Panc1 (cell line): ENCODE measurements around the gene CIP2A. TPM values are rescaled to one million over a fixed set of nuclear protein-coding genes. Genes with fewer than 3 reads are reported as not detected.
"Not testable (repeated sequence)": the region's sequence is repeated elsewhere in the genome, so short reads cannot be mapped to it uniquely, and the experiment has no call there.

Experiments used
- ATAC-seq: fragments of 200-7000 bp; cut with Tn5 transposase; 2 replicates; pipeline ENCODE4 v1.9.1; 2020; ENCODE audit warnings: mild to moderate bottlenecking, moderate library complexity
- BruUV-seq: library from RNA; stranded (reverse); fragments of 400-500 nt; replicated peaks from 2 replicates; lab custom pipeline; 2021; lab: Mats Ljungman, UMichigan
- CTCF ChIA-PET: fragments of 300-600 bp; sonication (Branson Sonifier 250); formaldehyde crosslinking; loops from one replicate; lab custom pipeline; 2022; ENCODE audit warnings: antibody characterized with exemption; lab: Charles Lee
- POLR2A ChIA-PET: fragments of 300-600 bp; sonication (Branson Sonifier 250); formaldehyde crosslinking; loops from one replicate; lab custom pipeline; 2022; ENCODE audit warnings: antibody characterized with exemption; lab: Charles Lee
- DNase-seq: peaks from one replicate; pipeline ENCODE4 v3.0.0-alpha.2; 2010; ENCODE audit warnings: low read depth, low spot score
- H3K27ac ChIP-seq: 2 replicates; pipeline ENCODE4 v1.5.1; 2011; ENCODE audit warnings: mild to moderate bottlenecking, low read length, inconsistent platforms
- H3K27me3 ChIP-seq: fragments of 200-500 bp; sonication (Bioruptor generic); 2 replicates; pipeline ENCODE4 v1.6.0; 2014; ENCODE audit warnings: low read length, inconsistent platforms; ENCODE audit not compliant: control insufficient read depth, insufficient read depth
- H3K36me3 ChIP-seq: fragments of 200-500 bp; sonication (Bioruptor generic); 2 replicates; pipeline ENCODE4 v1.5.1; 2014; ENCODE audit warnings: inconsistent platforms, mild to moderate bottlenecking, low read length, moderate library complexity; ENCODE audit not compliant: control insufficient read depth, insufficient read depth
- H3K4me1 ChIP-seq: 2 replicates; pipeline ENCODE4 v1.5.1; 2011; ENCODE audit warnings: inconsistent platforms, mild to moderate bottlenecking, low read length, moderate library complexity; ENCODE audit not compliant: control insufficient read depth, insufficient read depth
- H3K4me3 ChIP-seq, 2 experiments: 2 replicates each; pipeline ENCODE4 v1.5.1; 2011 to 2012; ENCODE audit warnings: low read depth in 2 of 2, low read length in 2 of 2, mild to moderate bottlenecking in 2 of 2, inconsistent platforms in 1 of 2, moderate library complexity in 1 of 2
- H3K9me3 ChIP-seq: fragments of 200-500 bp; sonication (Bioruptor generic); 2 replicates; pipeline ENCODE4 v1.5.1; 2014; ENCODE audit warnings: low read depth, mild to moderate bottlenecking, inconsistent platforms, low read length, moderate library complexity; ENCODE audit not compliant: control insufficient read depth, insufficient read depth
- CTCF ChIP-seq: fragments of 450-650 bp; IDR thresholded peaks from 2 replicates; pipeline ENCODE4 v1.5.1; 2017; ENCODE audit warnings: mild to moderate bottlenecking
- POLR2AphosphoS5 ChIP-seq: IDR thresholded peaks from 2 replicates; pipeline ENCODE4 v1.6.1; 2012; ENCODE audit warnings: mild to moderate bottlenecking, low read depth, low read length, moderate library complexity
- REST ChIP-seq, 2 experiments: IDR thresholded peaks; 2 replicates each; pipeline ENCODE4 v1.6.1; 2011 to 2012; ENCODE audit warnings: low read depth in 2 of 2, control low read depth in 1 of 2, low read length in 1 of 2, mild to moderate bottlenecking in 1 of 2, moderate library complexity in 1 of 2; ENCODE audit not compliant: insufficient read depth in 1 of 2
- SIN3A ChIP-seq: IDR thresholded peaks from 2 replicates; pipeline ENCODE4 v1.6.1; 2012; ENCODE audit warnings: low read depth, mild to moderate bottlenecking, low read length, moderate library complexity, borderline replicate concordance; ENCODE audit not compliant: insufficient read depth
- TCF7L2 ChIP-seq: IDR thresholded peaks from 2 replicates; pipeline ENCODE4 v1.6.1; 2011; ENCODE audit warnings: mild to moderate bottlenecking, low read depth, low read length, inconsistent platforms
- in situ Hi-C: cut with HindIII; loops from 2 replicates; pipeline ENCODE4 v1.10.0; 2016; ENCODE audit warnings: low sequenced_read_pairs, low pct_unique_long_range_greater_than_20kb
- intact Hi-C: fragments of 100-400 bp; cut with micrococcal nuclease; formaldehyde crosslinking; loops from one replicate; pipeline ENCODE4 v1.10.0; 2022; ENCODE audit not compliant: unreplicated experiment
- total RNA-seq: library from RNA; stranded (reverse); gene quantifications from one replicate; pipeline ENCODE4 v1.2.1, GENCODE V29; 2021; ENCODE audit not compliant: unreplicated experiment

Gene CIP2A
- total RNA-seq, 1 experiment from 2014 or later: 52.0 TPM

- Histone ChIP-seq H3K4me1 (no peaks in the 10 kb centered on the region), H3K36me3 (no peaks in the 10 kb centered on the region; the same call in 1 of the 2 replicates), H3K9me3 (no peaks in the 10 kb centered on the region), H3K27ac (0 out of 2 replicates have a peak overlapping the region, but pooled peaks have one; percentile 27), H3K4me3 (no peak overlapping the region), H3K27me3 (no peaks in the 10 kb centered on the region)
- no TSS peak for BruUV-seq
- TF ChIP-seq REST (IDR thresholded peaks at IDR 0.05; ENCODE audit: insufficient read depth in 1 of 2, low read depth in 2 of 2, low read length in 1 of 2): no peak
- TF ChIP-seq SIN3A: no peak
- no peak for TF ChIP-seq POLR2AphosphoS5
- TF ChIP-seq TCF7L2: no peak
- TF ChIP-seq CTCF: no peak
- POLR2A ChIA-PET: no interaction called here
- CTCF ChIA-PET: no interaction called here
- DNase-seq: no peak
- intact Hi-C loops: no loop called here
- ATAC-seq: peak; percentile 62
- in situ Hi-C loops: no loop called here
Observed at GRCh38 chr3:108623504-108623903, 34.3 kb upstream of the CIP2A start.

DNA sequence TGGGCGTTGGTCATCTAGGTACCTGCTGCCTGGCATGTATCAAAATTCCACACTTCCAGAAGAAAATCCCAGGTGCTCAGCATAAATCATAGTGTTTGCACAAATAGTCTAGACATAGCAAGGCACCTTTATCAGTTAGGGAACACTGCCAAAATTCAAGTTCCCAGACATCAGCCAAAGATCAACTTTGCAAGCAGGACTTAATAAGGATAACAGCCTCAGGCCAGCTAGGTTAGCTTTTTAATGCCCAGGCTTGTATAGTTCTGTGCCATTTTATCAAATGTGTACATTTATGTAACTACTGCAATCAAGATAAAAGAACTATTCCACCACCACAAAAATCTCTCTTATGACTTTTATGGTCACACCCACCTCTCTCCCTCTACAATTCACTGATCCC, 31.0 kb upstream of the CIP2A start:
- DNase-seq (no peak), ATAC-seq (no peak)
- in situ Hi-C loops (no loop called here), intact Hi-C loops (no loop called here)
- H3K27me3 ChIP-seq: no peaks in the 10 kb centered on the region
- no peak overlapping the region; the same call in 1 of the 2 replicates for H3K27ac ChIP-seq
- TF ChIP-seq CTCF (no peak), SIN3A (no peak), TCF7L2 (peak; percentile 74), POLR2AphosphoS5 (no peak)
- POLR2A ChIA-PET: no interaction called here
- BruUV-seq: no TSS peak
- H3K4me1 ChIP-seq: no peaks in the 10 kb centered on the region
- H3K36me3 ChIP-seq: no peaks in the 10 kb centered on the region
- H3K4me3 ChIP-seq: no peak overlapping the region
- CTCF ChIA-PET: no interaction called here
- H3K9me3 ChIP-seq: no peaks in the 10 kb centered on the region

- H3K27me3 ChIP-seq, CTCF ChIA-PET, H3K36me3 ChIP-seq, intact Hi-C loops, DNase-seq, H3K9me3 ChIP-seq, H3K4me1 ChIP-seq, in situ Hi-C loops, H3K4me3 ChIP-seq, ATAC-seq, H3K27ac ChIP-seq, BruUV-seq: not testable (repeated sequence)
- POLR2A ChIA-PET: interaction anchor here (0.6 kb wide), 1 partner anchor 13 kb away, joined by 3 read pairs; no protein-coding TSS in a partner anchor
Observed at GRCh38 chr3:108616090-108616489, 26.9 kb upstream of the CIP2A start.
